ENCODE measurements around the gene CPD. TPM values are rescaled to one million over a fixed set of nuclear protein-coding genes. Genes with fewer than 3 reads are reported as not detected.
A peak's percentile ranks its signal among the peaks of the same experiment; 100 is the strongest.

The CPD gene
- 100 to 1,000 TPM in 1 of 2 donors, 10 to 100 TPM in 1; 93.3 to 139 TPM for total RNA-seq
- 10 to 100 TPM; 19.1 to 24.4 TPM for polyA plus RNA-seq

DNA sequence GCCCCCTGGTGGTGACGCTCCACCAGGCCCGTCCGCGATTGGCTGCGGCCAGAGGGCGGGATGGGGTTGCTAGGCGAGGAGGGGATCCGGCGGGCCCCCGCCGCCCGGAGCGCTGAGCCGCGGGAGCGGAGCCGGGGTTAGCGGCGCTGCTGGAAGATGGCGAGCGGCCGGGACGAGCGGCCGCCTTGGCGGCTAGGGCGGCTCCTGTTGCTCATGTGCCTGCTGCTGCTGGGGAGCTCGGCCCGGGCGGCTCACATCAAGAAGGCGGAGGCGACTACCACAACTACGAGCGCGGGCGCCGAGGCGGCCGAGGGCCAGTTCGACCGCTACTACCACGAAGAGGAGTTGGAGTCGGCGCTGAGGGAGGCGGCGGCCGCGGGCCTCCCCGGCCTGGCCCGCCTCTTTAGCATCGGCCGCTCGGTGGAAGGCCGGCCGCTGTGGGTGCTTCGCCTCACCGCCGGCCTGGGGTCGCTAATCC is at the start of gene CPD:
Gene CPD, plus strand, starts transcription at position 103 of the 478 bp plus-strand sequence. Its CDS starts 54 bp downstream, at position 157.
- Histone ChIP-seq H3K27ac (ENCODE audit: low read depth in 1 of 2, low read length in 2 of 2) (peak within 1 kb of the TSS; percentile 83 to 85), H3K36me3 (ENCODE audit: control insufficient read depth in 4 of 4, insufficient read depth in 3 of 4, low read depth in 1 of 4, low read length in 3 of 4) (no peaks in the 10 kb centered on the region), H3K4me3 (ENCODE audit: low read depth in 1 of 3, low read length in 3 of 3) (peak within 1 kb of the TSS; percentile 75 to 98 (median 92)), H3K9me3 (ENCODE audit: control insufficient read depth in 4 of 4, low read length in 3 of 4) (no peaks in the 10 kb centered on the region), H3K27me3 (ENCODE audit: control insufficient read depth in 4 of 4, insufficient read depth in 4 of 4, low read length in 3 of 4) (no peaks in the 10 kb centered on the region), H3K9ac (ENCODE audit: low read depth in 1 of 2, low read length in 2 of 2) (peak within 1 kb of the TSS; percentile 51 to 72), H3K4me1 (ENCODE audit: control insufficient read depth in 4 of 4, insufficient read depth in 4 of 4, low read length in 3 of 4) (peaks cover 3 to 30% (median 14%) of the 10 kb centered on the region in 4 donors)
- peak; percentile 99 for DNase-seq (ENCODE audit: low spot score)
- under 1% methylated on average over 59 of the region's 59 CpGs for WGBS
- TF ChIP-seq GABPA (IDR thresholded peaks at IDR 0.05 in 1 of 2, conservative IDR thresholded peaks at IDR 0.05 in 1 of 2) (peak in 1 of 2 donors; percentile 65), RXRA (IDR thresholded peaks at IDR 0.05) (no peak), JUND (IDR thresholded peaks at IDR 0.05) (no peak), YY1 (IDR thresholded peaks at IDR 0.05) (peak; percentile 73), HNF4G (IDR thresholded peaks at IDR 0.05) (no peak), FOXA2 (IDR thresholded peaks at IDR 0.05) (no peak), RAD21 (IDR thresholded peaks at IDR 0.05) (peak in 1 of 2 donors; percentile 30), FOXA1 (IDR thresholded peaks at IDR 0.05) (no peak), HNF4A (conservative IDR thresholded peaks at IDR 0.05) (no peak), TAF1 (conservative IDR thresholded peaks at IDR 0.05) (no peak), EGR1 (IDR thresholded peaks at IDR 0.05; ENCODE audit: low read depth in 2 of 2) (no peak), SP1 (IDR thresholded peaks at IDR 0.05) (peak; percentile 56), NR2F2 (IDR thresholded peaks at IDR 0.05) (no peak)
- TF ChIP-seq, protein P1, sequence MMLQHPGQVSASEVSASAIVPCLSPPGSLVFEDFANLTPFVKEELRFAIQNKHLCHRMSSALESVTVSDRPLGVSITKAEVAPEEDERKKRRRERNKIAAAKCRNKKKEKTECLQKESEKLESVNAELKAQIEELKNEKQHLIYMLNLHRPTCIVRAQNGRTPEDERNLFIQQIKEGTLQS (IDR thresholded peaks at IDR 0.05): no peak
- TF ChIP-seq, protein P2, sequence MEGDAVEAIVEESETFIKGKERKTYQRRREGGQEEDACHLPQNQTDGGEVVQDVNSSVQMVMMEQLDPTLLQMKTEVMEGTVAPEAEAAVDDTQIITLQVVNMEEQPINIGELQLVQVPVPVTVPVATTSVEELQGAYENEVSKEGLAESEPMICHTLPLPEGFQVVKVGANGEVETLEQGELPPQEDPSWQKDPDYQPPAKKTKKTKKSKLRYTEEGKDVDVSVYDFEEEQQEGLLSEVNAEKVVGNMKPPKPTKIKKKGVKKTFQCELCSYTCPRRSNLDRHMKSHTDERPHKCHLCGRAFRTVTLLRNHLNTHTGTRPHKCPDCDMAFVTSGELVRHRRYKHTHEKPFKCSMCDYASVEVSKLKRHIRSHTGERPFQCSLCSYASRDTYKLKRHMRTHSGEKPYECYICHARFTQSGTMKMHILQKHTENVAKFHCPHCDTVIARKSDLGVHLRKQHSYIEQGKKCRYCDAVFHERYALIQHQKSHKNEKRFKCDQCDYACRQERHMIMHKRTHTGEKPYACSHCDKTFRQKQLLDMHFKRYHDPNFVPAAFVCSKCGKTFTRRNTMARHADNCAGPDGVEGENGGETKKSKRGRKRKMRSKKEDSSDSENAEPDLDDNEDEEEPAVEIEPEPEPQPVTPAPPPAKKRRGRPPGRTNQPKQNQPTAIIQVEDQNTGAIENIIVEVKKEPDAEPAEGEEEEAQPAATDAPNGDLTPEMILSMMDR (IDR thresholded peaks at IDR 0.05; ENCODE audit: low read depth, low read length, missing input control): no peak
- TF ChIP-seq, protein P3, sequence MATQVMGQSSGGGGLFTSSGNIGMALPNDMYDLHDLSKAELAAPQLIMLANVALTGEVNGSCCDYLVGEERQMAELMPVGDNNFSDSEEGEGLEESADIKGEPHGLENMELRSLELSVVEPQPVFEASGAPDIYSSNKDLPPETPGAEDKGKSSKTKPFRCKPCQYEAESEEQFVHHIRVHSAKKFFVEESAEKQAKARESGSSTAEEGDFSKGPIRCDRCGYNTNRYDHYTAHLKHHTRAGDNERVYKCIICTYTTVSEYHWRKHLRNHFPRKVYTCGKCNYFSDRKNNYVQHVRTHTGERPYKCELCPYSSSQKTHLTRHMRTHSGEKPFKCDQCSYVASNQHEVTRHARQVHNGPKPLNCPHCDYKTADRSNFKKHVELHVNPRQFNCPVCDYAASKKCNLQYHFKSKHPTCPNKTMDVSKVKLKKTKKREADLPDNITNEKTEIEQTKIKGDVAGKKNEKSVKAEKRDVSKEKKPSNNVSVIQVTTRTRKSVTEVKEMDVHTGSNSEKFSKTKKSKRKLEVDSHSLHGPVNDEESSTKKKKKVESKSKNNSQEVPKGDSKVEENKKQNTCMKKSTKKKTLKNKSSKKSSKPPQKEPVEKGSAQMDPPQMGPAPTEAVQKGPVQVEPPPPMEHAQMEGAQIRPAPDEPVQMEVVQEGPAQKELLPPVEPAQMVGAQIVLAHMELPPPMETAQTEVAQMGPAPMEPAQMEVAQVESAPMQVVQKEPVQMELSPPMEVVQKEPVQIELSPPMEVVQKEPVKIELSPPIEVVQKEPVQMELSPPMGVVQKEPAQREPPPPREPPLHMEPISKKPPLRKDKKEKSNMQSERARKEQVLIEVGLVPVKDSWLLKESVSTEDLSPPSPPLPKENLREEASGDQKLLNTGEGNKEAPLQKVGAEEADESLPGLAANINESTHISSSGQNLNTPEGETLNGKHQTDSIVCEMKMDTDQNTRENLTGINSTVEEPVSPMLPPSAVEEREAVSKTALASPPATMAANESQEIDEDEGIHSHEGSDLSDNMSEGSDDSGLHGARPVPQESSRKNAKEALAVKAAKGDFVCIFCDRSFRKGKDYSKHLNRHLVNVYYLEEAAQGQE (IDR thresholded peaks at IDR 0.05): no peak
- TF ChIP-seq, protein P4, sequence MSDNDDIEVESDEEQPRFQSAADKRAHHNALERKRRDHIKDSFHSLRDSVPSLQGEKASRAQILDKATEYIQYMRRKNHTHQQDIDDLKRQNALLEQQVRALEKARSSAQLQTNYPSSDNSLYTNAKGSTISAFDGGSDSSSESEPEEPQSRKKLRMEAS (IDR thresholded peaks at IDR 0.05): no peak
- TF ChIP-seq, protein P5, sequence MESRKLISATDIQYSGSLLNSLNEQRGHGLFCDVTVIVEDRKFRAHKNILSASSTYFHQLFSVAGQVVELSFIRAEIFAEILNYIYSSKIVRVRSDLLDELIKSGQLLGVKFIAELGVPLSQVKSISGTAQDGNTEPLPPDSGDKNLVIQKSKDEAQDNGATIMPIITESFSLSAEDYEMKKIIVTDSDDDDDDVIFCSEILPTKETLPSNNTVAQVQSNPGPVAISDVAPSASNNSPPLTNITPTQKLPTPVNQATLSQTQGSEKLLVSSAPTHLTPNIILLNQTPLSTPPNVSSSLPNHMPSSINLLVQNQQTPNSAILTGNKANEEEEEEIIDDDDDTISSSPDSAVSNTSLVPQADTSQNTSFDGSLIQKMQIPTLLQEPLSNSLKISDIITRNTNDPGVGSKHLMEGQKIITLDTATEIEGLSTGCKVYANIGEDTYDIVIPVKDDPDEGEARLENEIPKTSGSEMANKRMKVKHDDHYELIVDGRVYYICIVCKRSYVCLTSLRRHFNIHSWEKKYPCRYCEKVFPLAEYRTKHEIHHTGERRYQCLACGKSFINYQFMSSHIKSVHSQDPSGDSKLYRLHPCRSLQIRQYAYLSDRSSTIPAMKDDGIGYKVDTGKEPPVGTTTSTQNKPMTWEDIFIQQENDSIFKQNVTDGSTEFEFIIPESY (IDR thresholded peaks at IDR 0.05): no peak
